Stimulated activated CD4-positive, alpha-beta T cell treated with anti-CD3 and anti-CD28 coated beads, Interleukin-4, amount 100 ng/mL, for 4 hours (primary cell): ENCODE results near the gene KRTAP8-1.

Experiments used
- DNase-seq, 2 experiments: peaks; one replicate each; pipeline ENCODE4 v3.0.0-alpha.2; 2020

The KRTAP8-1 gene, protein sequence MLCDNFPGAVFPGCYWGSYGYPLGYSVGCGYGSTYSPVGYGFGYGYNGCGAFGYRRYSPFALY

DNA sequence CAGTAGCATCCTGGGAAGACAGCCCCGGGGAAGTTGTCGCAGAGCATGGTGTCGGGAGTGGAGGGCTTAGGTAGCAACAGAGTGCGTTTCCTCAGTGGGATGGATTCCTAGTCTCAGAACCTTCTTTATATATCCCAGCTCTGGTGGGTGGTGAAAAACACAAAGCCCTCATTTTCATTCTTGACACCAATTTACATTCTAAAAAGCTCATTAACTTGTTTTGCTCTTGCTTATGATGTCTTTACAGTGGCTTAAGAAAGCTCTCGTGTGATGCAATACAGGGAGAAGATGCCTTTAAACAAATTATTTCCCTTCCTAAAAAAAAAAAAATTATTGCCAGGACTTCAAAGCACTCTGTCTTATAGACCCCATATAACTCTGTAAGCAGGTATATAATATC lies at the start of gene KRTAP8-1:
KRTAP8-1 (minus strand) TSS at position 101 of the 400 bp plus-strand sequence; CDS start at position 47, 54 bp downstream.
- no peak for DNase-seq

DNA sequence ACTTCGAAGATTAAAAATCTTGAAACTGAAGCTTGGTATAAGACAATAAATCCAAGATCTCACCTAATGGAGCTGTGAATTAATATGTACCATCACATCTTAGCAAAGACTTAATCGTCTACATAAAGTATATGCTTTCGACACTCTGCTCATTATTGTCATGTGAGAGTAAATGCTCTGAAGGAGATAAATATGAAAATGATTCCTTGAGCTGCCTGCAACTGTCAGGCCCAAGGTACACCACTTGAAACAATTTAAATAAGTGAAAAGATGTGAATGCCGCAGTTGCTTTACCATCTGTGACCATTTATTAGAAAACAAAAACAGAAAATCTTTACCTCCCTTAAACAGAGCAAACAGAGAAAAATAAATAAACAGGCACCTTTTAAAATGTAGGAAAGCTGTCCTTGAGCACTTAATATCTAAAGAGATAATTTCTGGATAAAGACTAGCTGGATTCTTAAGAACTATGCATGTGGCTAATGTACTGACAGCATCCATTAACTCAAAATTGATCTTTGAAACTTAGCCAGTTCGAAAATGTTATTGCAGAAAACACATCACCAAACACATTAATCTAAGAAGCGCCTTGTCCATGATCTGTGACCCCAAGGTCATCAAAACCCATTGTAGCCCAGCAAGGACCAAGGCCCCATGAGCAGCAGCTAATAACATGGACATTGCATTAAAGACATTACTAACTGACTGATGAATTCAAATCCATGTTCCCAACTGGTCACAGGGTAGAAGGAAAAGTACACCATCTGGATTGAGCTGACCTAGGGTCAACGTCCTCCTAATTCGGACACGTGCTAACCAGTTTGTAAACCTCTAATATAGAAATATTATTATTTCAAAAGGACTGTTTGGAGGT lies 34.8 kb upstream of the KRTAP8-1 start:
- no peak for DNase-seq

DNA sequence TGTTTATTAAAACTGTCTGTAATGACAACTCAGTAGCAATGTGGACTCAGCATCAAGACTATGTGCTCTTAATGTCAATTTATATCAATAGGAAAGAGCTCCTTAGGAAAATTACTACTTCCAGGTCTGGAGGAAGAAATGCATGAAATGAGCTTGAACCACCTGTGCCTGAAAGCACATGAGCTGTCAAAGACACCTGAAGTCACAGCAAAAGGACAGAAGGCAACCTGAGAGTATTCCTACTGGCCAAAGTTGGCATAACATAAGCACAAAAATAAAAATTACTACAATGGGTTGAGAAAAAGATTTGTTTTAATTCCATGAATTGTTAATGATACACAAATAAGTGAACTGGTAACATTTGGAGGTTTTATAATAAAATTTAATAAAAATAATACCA lies 29.9 kb upstream of the KRTAP8-1 start:
- no peak for DNase-seq

DNA sequence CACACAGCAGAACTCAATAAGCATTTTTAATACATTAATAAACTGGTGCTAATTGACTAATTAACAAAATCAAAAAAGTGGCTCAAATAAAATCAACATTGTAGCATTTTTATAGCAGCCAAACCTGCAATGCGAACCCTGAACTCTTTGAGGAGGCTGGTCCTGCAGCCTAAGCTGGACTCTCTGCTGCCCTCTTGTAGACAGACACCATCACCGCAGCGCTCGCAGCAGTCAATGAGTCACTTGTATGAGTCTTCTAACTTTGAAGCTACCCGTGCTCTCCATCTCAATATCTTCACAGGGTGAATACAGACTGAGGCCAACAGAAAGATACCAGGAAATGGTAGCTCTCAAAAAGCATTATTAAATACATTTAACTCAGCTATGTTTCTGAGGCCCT lies 26.2 kb upstream of the KRTAP8-1 start:
- peak; percentile 21 to 25 for DNase-seq

DNA sequence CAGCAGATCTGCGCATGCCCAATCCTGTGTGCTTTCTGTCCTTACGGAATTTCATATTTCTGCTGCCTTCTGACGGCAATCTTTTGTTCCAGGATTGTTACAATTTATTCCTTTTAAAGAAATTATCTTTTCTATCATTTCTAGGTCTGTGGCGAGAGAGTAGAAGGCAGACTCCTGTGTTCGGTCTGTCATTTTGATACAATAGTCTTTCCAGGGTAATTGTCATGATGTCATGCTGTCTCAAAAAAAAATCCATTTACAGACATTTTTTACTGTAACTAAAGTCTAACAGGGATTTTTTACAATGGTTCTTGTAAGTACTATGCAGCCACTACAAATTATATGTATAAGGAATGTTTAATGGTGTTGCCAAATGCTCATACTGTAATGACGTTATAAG lies 25.5 kb upstream of the KRTAP8-1 start:
- DNase-seq = no peak

DNA sequence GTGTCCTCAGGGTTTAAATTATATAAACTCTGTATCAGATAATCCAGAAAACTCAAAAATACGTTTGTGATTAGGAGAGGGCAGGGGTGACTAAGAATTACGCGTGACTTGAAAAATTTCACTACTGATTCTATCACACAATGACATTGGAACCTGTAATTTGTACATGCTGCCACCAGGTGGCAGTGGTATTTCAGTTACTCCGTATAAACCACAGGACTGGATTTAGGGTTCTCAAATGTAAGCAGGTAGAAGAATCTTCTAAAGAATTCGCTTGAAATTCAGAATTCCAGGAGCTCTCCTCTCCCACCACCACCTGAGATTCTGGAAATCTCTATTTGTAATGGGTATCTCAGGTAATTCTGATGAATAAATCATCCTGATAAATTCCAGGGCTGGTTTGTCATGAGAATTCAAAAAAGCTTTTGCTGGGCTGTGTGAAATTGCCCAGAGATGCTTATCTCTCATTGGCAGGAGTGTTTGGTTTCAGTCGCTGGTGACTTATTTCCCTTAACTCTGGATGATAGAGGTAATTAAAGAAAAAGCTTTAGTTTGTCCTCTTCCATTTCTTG lies 18.2 kb upstream of the KRTAP8-1 start:
- DNase-seq = peak; percentile 20 to 33

DNA sequence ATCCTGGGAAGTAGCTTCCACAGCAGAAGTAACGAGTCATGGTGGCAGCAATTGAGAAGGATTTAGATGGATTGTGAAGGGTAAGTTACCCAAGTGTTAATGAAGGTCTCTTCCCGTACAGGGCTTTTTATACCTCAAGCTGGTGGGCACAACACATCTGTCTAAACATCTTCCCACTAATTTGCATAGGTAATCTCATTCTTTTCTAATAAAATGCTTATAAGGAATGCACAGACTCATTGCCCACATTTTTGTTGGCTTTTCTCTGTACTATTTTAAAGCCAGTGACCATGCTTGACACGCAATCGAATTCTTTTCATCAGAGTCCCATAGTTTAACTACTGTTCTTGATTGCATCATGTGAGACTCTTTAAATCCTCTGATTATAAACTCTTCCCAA lies 16.6 kb upstream of the KRTAP8-1 start, which contains the start of gene KRTAP7-1:
KRTAP7-1 (minus strand) TSS at position 101 of the 400 bp plus-strand sequence; CDS start at position 40, 61 bp downstream.
- DNase-seq = no peak

DNA sequence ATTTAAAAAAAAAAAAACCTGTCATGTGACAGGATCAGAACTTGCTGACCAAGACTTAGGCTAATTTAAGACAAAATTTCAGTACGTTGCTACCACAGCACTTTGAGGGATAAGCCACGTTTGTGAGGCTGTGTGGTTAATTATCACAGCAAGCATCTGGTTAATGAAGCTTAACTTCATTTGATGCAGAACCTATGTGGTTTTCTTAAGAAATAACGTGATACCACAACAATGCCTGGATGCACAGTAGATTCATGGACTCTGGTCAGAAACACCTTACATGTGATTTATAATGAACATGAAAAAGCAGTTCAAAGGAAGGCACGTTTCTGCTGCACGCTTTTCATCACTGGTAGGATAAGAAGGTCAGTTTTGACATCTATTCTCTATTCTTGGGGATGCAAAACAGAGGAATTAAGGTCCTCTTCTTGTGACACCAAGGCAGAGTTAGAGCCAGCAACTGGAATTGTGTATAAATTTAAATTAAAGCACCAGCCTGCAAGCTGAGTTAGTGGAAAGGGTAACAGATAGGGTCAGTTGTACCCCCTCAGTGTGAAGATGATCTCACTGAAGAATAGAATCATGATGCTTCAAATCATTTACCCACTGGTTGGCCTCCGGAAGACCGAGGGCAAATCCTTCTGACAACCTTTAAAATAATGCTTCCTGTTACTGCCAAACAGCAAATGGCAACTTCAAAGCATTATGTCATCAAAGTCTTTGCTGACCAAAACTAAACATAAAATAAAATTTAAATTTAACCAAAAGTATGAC lies 6.0 kb upstream of the KRTAP8-1 start:
- DNase-seq = no peak

DNA sequence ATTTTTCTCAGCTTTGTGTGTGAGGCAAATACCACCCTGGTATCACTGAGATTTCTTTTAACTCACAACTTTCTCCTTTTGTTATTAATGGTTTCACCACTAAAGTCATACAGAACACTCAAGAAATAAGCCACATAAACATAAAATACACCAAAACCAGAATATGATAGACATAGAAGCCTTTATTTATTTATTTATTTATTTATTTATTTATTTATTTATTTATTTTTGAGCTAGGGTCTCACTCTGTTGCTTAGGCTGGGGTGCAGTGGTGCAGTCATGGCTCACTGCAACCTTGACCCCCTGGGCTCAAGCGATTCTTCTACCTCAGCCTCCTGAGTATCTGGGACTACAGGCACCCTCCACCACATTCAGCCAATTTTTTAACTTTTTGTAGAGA lies 12.5 kb downstream of the KRTAP8-1 start:
- no peak for DNase-seq

DNA sequence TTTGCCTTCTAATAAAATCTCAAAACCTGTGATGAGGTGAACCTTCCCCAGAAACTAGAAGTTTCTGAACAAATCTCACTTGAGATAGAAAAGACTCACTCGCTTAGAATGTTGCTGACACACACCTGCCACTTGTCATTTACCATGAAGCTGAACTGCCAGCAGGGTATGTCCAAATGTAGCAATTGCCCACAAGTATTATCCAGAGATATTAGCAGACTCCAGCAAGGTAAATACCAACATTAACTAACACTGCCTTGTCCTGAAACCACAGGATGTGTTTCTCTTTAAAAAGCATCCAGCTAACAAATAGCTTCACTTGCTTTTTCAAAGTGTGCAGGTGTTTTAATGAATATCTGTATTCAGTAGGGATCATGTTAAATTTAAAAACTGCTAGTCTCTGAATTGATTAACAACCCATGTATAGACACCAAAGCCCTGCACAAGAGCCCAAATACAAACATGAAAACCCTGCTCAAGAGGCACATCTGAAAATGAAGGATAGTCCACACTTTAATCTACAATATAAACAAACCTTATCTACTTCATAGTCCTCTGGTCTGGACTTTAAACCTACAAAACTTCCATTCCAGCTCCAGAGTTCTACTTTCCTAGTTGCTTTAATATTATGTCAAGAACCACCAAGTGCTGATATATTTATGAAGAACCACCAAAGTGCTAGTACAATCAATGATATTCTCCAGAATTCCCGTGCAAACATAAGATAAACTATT lies 19.3 kb downstream of the KRTAP8-1 start:
- DNase-seq = no peak

DNA sequence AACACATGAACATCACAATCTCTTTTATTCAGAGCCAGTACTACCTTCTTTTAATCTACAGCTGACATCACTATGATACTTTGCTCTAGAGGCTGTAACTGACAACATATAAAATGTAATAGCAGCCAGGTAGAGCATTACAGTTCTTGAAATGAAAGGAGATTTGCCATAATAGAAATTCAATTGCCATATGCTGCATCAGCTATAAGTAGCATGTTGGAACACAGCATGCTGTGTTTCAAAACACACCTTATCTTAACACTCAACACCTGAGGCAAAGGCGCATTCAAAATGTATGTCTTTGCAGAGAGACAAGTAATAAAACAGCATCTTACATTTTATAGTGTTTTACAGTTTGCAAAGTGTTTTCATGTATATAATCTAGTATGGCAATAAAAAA lies 33.8 kb downstream of the KRTAP8-1 start:
- DNase-seq = no peak

DNA sequence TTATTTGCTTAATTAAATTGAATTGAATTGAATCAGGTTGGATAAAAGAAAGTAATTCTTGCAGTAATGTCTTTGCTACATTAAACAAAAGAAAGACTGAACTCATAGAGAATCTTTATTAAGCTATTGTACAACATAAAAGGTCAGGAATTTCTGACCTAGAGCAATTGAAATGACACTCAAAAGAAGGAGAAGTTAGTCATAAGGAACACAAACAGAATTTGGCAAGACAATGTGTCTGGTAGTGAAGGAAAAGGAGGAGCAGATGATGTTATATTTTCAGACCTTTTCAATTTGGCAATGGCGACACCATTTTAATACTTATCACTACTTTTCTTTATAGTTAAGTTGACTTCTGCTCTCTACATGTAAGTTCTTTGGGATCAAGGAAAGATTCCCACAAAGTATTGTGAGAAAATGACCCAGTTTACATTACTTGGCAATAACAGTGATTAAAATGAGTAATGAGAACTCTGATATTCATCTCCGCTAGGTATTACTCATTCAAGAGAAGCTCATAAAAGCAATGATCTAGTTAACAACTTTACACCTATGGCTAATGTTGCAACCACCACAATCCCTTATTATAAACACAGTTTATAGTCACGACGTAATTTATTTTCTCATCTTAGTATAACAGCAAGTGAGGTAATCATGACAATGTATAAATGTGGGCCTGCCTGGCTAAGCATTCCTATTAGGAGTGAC lies 43.2 kb downstream of the KRTAP8-1 start:
- DNase-seq = no peak
